GM18870 (cell line): Measurements from ENCODE around the gene ZNF784.

Experiments
- ATAC-seq: cut with Tn5 transposase; IDR thresholded peaks from one replicate; pipeline ENCODE4 v1.9.1; 2021; ENCODE audit warnings: moderate library complexity; ENCODE audit not compliant: unreplicated experiment

The ZNF784 gene, protein sequence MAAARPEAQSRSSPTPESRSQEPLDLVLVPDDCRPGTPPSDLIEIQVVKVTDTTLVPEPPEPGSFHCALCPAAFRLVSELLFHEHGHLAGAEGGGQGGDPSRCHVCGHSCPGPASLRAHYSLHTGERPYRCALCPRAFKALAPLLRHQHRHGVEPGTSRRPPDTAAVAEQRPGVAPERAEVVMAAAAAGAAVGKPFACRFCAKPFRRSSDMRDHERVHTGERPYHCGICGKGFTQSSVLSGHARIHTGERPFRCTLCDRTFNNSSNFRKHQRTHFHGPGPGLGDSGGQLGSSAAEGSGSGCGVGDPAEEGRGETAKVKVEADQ

DNA sequence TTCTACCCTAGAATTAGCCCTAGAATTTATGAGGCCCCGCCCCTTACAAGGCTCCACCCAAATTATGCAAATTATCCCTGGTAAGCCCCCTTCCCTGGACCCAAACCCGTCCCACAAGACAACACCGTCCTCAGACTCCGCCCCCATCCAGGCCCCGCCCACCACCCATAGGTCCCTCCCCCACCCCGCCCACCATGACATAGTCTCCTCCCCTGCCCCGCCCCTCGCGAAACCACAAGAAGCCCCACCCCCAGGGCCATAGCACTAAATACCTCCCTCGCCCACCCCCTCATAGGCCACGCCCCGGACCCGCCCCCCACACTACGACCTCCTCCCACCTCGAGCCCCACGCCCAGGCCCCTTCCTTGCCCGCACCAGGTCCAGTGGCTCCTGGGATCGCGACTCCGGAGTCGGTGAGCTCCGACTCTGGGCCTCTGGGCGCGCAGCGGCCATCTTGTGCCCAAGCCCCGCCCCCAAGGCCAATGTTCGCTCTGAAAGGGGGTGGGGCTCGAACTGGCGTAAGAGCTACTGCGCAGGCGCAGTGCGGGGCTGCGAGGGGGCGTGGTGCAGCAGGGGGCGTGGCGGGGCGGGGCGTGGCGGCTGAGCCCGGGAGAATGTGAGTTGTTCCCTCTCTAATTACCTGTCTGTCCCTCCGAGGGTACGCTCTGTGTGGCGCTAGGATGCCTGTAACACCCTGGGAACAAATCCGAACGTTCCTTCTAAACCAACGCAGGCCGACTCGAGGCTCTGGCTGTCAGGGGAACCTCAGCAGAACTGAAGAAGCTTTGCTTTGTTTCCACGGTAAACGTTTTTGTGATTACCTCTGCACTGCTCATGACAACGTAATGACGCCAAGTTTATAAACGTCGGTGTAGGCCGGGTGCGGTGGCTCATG lies at the start of gene ZNF784:
ZNF784 (minus strand) TSS at position 458 of the 895 bp plus-strand sequence; CDS start at position 453, 5 bp downstream.
- no peak for ATAC-seq

GRCh38 chr19:55673889-55674288 lies 49.5 kb upstream of the ZNF784 start:
- no peak for ATAC-seq

DNA sequence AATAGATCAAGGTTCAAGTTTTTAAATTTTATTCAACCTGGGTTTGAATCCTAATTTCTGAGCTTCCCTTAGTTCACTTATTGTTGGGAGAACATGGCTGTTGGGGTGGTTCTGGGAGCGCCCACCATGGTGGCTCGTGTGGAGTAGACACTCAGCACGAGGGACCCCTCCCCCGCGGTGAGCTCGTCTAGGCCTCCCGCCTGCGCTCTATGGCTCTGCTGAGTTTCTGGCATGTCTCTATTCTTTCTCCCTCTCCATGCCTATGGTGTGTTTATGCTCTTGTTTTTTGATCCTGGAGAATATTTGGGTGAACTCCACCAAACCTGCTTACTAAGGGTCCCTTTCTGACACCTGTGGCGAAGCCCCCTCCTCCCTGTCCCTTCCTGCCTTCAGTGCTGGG lies 49.1 kb upstream of the ZNF784 start:
- ATAC-seq, result no peak

- ATAC-seq, result no peak
Measured at GRCh38 chr19:55672418-55672817, 48.1 kb upstream of the ZNF784 start.

DNA sequence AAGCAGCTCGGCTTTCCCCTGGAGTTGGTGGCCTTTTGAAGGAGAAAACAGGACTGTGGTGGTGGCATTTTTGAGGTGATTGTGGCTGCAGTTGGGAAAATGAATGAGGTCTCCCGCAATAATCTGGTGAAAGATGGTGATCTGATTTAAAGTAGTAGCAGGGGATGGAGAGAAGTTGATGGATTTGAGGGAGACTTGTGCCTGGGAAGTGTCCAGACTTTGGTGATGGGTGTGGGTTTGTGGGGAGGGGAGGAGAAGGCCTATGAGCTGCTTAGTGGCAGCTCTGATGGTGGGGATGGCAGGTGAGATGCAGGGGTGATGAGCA lies 46.6 kb upstream of the ZNF784 start:
- ATAC-seq, result no peak

DNA sequence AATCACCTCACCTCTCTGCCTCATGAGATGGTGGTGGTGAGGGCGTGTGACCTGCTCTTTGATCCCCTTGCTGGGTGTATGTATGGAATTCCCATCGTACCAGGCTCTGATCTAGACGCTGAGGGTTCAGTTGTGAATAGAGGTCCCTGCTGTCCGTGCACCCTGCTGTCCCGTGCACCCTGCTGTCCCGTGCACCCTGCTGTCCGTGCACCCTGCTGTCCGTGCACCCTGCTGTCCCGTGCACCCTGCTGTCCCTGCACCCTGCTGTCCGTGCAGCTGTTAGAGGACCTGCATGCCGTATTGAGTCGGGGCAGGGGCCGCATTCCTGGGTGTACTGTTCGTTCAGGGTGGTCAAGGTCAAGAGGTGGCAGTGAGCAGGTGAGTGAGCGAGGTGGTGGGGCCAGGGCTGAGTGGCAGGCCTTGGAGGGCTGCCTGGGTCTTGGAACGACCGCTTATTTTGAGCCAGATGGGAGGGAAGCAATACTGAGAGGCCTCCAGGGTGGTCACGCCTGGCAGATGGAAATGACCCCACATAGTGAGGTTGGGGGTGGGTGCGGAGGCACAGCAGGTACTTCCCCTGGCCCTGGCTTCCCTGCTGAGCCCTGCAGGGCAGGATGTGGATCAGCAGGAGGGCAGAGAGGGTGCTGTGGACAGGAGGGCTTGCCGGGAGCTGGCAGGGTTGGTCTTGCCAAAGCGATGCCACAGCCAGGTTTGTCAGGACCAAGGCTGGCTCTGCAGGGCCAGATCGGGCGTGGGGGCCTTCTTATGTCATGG lies 46.1 kb upstream of the ZNF784 start:
- no peak for ATAC-seq

GRCh38 chr19:55669418-55670279 lies 45.3 kb upstream of the ZNF784 start:
- no peak for ATAC-seq

DNA sequence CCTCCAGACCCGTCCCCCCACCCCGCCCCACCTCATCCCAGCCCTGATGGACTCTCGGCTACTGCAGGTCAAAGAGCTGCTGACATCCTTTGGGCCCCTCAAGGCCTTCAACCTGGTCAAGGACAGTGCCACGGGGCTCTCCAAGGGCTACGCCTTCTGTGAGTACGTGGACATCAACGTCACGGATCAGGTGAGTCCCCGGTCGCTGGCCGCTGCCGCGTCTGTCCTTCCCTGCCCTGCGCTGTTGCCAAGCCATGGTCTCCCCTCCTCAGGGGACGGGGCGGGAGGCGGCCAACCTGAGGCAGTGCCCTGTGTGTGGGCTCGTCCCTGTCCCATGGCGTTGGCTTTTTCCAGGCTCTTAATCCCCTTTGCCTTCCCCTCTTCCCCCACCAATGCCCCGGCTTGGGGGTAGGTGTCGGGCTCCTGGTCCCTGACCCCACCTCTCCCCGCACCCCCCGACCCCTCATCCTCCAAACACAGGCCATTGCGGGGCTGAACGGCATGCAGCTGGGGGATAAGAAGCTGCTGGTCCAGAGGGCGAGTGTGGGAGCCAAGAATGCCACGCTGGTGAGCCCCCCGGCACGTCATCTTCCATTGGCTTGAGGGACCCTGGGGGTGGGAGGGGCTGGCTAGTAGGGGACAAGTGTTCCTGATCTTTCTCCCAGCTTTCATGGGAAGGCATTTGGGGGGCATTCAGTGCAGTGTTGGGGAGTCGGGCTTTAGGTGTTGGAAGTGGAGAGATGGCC lies 44.4 kb upstream of the ZNF784 start:
- no peak for ATAC-seq

DNA sequence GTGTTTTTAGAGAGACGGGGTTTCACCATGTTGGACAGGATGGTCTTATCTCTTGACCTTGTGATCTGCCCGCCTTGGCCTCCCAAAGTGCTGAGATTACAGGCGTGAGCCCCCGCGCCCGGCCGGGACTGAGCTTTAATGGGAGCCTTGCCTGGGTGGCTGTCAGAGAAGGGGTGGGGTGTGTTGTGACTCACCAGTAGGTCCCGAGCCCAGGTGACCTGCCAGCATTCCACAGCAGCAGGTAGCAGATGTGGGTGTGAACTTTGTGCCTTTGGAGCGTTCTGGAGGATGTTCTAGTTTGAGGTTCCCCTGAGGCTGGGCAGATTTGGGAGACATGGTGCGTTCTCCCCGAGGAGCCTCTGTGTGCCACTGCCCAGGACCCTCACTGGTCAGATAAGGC lies 43.6 kb upstream of the ZNF784 start:
- ATAC-seq, result no peak

DNA sequence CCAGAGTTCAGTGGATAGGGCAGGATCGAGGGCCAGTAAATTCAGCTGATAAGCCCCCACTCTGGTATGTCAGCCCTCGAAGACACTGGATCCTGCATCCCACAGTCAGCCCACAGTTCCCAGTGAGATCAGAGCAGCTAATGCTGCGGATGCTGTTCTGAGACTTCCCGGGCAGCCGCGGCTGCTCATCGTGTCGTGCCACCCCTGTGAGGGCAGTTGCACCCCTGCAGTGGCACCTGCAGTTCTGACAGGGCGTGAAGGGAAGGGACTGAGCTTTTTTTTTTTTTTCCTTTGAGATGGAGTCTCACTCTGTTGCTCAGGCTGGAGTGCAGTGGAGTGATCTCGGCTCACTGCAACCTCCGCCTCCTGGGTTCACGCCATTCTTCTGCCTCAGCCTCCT lies 43.1 kb upstream of the ZNF784 start:
- no peak for ATAC-seq

DNA sequence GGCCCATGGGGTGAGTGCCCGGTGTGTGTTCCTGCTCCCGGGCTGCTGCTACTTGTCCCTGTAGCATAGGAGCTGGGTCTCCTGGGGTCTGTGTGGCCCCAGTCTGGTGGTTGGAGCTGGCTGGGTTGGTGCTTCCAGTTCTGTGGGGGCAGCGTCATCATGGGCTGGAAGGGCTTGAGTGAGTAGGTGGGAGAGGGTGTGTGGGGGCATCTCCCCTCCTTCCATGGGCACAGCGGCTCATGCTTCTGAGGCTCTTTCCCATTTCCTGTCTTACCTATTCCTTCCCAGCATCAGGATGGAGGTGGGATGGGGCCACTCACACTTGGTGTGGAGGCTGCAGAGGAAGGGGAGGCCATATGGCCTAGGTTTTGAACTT lies 42.6 kb upstream of the ZNF784 start:
- no peak for ATAC-seq

GRCh38 chr19:55666343-55667005 lies 42.1 kb upstream of the ZNF784 start:
- ATAC-seq, result no peak

- no peak for ATAC-seq
Measured at GRCh38 chr19:55663846-55664536, 39.6 kb upstream of the ZNF784 start.

GRCh38 chr19:55661826-55662225 lies 37.5 kb upstream of the ZNF784 start:
- ATAC-seq, result no peak

DNA sequence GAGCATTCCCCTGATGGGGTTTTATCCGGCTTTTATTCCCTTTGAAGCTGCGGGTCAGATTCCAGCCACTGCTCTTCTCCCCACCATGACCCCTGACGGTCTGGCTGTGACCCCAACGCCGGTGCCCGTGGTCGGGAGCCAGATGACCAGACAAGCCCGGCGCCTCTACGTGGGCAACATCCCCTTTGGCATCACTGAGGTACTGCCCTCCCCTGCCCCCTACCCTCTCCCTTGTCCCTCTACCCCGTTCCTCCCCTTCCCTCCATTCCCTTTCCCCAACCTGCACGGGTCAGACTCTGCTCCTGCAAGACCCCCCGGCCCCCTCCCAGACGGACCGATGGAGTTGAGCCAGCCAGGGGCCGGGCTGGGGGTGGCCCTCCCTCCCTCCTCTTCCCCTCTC lies 36.6 kb upstream of the ZNF784 start:
- ATAC-seq, result no peak

DNA sequence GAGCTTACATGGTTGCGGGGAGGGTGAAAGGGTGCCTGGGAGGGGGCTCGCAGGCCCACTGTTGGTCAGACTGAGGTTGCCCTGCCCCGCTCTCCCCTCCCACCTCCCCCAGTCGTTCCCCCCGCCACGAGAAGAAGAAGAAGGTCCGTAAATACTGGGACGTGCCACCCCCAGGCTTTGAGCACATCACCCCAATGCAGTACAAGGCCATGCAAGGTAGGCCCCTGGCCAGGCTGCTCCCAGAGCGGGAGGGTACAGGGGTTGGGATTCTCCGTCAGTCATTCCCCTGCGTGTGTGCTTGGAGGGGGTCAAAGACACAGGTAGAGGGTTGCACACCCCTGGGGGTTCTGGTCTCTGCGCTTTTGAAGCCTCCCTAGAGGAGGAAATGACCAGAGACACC lies 36.0 kb upstream of the ZNF784 start:
- ATAC-seq, result no peak

- ATAC-seq, result no peak
Measured at GRCh38 chr19:55659822-55660221, 35.5 kb upstream of the ZNF784 start.

DNA sequence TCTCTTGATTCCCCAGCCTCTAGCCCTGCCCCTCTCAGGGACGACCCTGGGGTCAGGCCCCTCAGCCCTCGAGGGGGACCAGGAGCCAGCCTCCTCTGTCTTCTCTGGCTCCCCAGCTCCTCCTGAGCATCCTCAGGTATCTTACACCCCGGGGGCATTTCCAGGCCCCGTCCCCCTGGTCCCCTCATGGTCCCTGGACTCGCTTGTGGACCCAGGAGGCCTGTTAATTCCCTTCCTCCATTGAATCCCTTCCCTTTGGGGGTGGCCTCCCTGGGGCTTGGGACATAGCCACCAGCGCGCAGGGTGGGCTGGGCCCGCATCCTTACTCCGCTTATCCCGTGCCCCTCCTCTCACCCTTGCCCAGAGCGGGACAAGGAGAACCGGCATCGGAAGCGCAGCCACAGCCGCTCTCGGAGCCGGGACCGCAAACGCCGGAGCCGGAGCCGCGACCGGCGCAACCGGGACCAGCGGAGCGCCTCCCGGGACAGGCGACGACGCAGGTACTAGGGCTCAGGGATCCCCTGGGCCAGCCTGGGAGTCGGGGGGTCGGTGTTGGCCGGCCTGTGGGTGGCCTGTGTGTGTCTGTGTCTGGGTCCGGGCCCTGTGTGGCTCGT lies 34.6 kb upstream of the ZNF784 start:
- ATAC-seq, result no peak
